ENCODE measurements around the gene CCDC70.

- TF ChIP-seq CTCF (conservative IDR thresholded peaks at IDR 0.05; ENCODE audit: low read depth, low read length) = no peak
- no peak for TF ChIP-seq EZH2 (IDR thresholded peaks at IDR 0.05; ENCODE audit: low read length, unreplicated experiment)
These were observed 3.1 kb upstream of the CCDC70 start for GRCh38 chr13:51858433-51859247.
